Stimulated activated CD4-positive, alpha-beta T cell treated with anti-CD3 and anti-CD28 coated beads, Interleukin-4, amount 100 ng/mL, for 48 hours (primary cell): ENCODE data around the gene MICAL3.

Experiments
- DNase-seq, 2 donors: peaks; one replicate each; pipeline ENCODE4 v3.0.0-alpha.2; 2020; ENCODE audit warnings: low read depth in 2 of 2

MICAL3 gene

GRCh38 chr22:17869285-17870096 lies 154.9 kb downstream of the MICAL3 start:
- DNase-seq, result no peak

GRCh38 chr22:17868771-17869170 lies 155.6 kb downstream of the MICAL3 start:
- DNase-seq, result no peak

- DNase-seq, result no peak
These were observed 157.1 kb downstream of the MICAL3 start for GRCh38 chr22:17867160-17867785.

- no peak for DNase-seq
These were observed 157.7 kb downstream of the MICAL3 start for GRCh38 chr22:17866621-17867020.

GRCh38 chr22:17866127-17866526 lies 158.2 kb downstream of the MICAL3 start:
- DNase-seq, result no peak

GRCh38 chr22:17865183-17866055 lies 158.9 kb downstream of the MICAL3 start:
- no peak for DNase-seq

- no peak for DNase-seq
These were observed 159.8 kb downstream of the MICAL3 start for GRCh38 chr22:17864398-17865182.

GRCh38 chr22:17862646-17863181 lies 161.6 kb downstream of the MICAL3 start:
- no peak for DNase-seq

- DNase-seq, result no peak
These were observed 162.5 kb downstream of the MICAL3 start for GRCh38 chr22:17861909-17862308.

- no peak for DNase-seq
These were observed 164.0 kb downstream of the MICAL3 start for GRCh38 chr22:17860220-17860965.

GRCh38 chr22:17858033-17858432 lies 166.3 kb downstream of the MICAL3 start:
- DNase-seq, result no peak

- DNase-seq, result no peak
These were observed 168.6 kb downstream of the MICAL3 start for GRCh38 chr22:17855572-17856290.

GRCh38 chr22:17853073-17853472 lies 171.3 kb downstream of the MICAL3 start:
- no peak for DNase-seq

- no peak for DNase-seq
These were observed 172.6 kb downstream of the MICAL3 start for GRCh38 chr22:17851759-17852158.

GRCh38 chr22:17847360-17848078 lies 176.8 kb downstream of the MICAL3 start:
- DNase-seq, result no peak

GRCh38 chr22:17846326-17846992 lies 177.9 kb downstream of the MICAL3 start:
- no peak for DNase-seq

- DNase-seq, result no peak
These were observed 178.6 kb downstream of the MICAL3 start for GRCh38 chr22:17845790-17846189.

- DNase-seq, result no peak
These were observed 179.0 kb downstream of the MICAL3 start for GRCh38 chr22:17845327-17845726.

- DNase-seq, result no peak
These were observed 180.2 kb downstream of the MICAL3 start for GRCh38 chr22:17844150-17844549.
